GM12878 (cell line): ENCODE measurements around the gene TAOK2. TPM values are rescaled to one million over a fixed set of nuclear protein-coding genes. Genes with fewer than 3 reads are reported as not detected.
A peak's percentile ranks its signal among the peaks of the same experiment; 100 is the strongest.

Experiments
- CBFB ChIP-seq: IDR thresholded peaks from 2 replicates; pipeline ENCODE4 v1.6.1; 2016; ENCODE audit warnings: antibody characterized with exemption, low read depth
- ESRRA ChIP-seq: IDR thresholded peaks from 2 replicates; pipeline ENCODE4 v1.6.1; 2012; ENCODE audit warnings: mild to moderate bottlenecking, low read length, improper control_type of control experiment
- HSF1 ChIP-seq: fragments of 150-350 bp; IDR thresholded peaks from 2 replicates; pipeline ENCODE4 v1.6.1; 2014; ENCODE audit warnings: mild to moderate bottlenecking, low read depth, low read length
- JUND ChIP-seq: IDR thresholded peaks from 2 replicates; pipeline ENCODE4 v1.6.1; 2012; ENCODE audit warnings: low read depth, mild to moderate bottlenecking, low read length, improper control_type of control experiment, moderate library complexity
- KAT2A ChIP-seq: conservative IDR thresholded peaks from 2 replicates; pipeline ENCODE4 v1.6.1; 2011; ENCODE audit warnings: low read depth, low read length; ENCODE audit not compliant: control insufficient read depth
- LARP7 ChIP-seq: fragments of 450-650 bp; IDR thresholded peaks from 2 replicates; pipeline ENCODE4 v1.6.1; 2017; ENCODE audit warnings: mild to moderate bottlenecking
- MTA2 ChIP-seq: fragments of 450-650 bp; IDR thresholded peaks from 2 replicates; pipeline ENCODE4 v1.6.1; 2016; ENCODE audit warnings: low read depth, mild to moderate bottlenecking, moderate library complexity
- NBN ChIP-seq: fragments of 450-650 bp; IDR thresholded peaks from 2 replicates; pipeline ENCODE4 v1.6.1; 2016
- NFXL1 ChIP-seq: fragments of 450-650 bp; IDR thresholded peaks from 2 replicates; pipeline ENCODE4 v1.6.1; 2017; ENCODE audit warnings: antibody characterized with exemption, mild to moderate bottlenecking, borderline replicate concordance
- NKRF ChIP-seq: fragments of 450-650 bp; conservative IDR thresholded peaks from 2 replicates; pipeline ENCODE4 v1.6.1; 2017; ENCODE audit warnings: mild to moderate bottlenecking, moderate library complexity
- NRF1 ChIP-seq: conservative IDR thresholded peaks from 2 replicates; pipeline ENCODE4 v1.6.1; 2011; ENCODE audit warnings: mild to moderate bottlenecking, low read depth, low read length, improper control_type of control experiment
- POLR2AphosphoS5 ChIP-seq: IDR thresholded peaks from 2 replicates; pipeline ENCODE4 v1.6.1; 2011; ENCODE audit warnings: mild to moderate bottlenecking, low read length, inconsistent platforms
- POU2F2 ChIP-seq: IDR thresholded peaks from 3 replicates; pipeline ENCODE4 v1.6.1; 2011; ENCODE audit warnings: low read depth, mild to moderate bottlenecking, low read length, borderline replicate concordance
- SMARCA5 ChIP-seq: fragments of 450-650 bp; IDR thresholded peaks from 2 replicates; pipeline ENCODE4 v1.6.1; 2017; ENCODE audit warnings: mild to moderate bottlenecking
- SMC3 ChIP-seq: IDR thresholded peaks from 2 replicates; pipeline ENCODE4 v1.6.1; 2011; ENCODE audit warnings: low read length, improper control_type of control experiment, borderline replicate concordance
- SRF ChIP-seq, 2 experiments: IDR thresholded peaks; 2 replicates each; pipeline ENCODE4 v1.6.1; 2011; ENCODE audit warnings: low read depth in 2 of 2, low read length in 2 of 2, mild to moderate bottlenecking in 1 of 2, moderate library complexity in 1 of 2
- WRNIP1 ChIP-seq: IDR thresholded peaks from 2 replicates; pipeline ENCODE4 v1.6.1; 2011; ENCODE audit warnings: low read depth, low read length, improper control_type of control experiment, borderline replicate concordance
- polyA plus RNA-seq, 11 experiments: library from polyadenylated mRNA; depleted of rRNA in 4 of 11; unstranded in 6 of 11; stranded (reverse) in 5 of 11; fragments of >200 nt; fragmentation: Nextera tagmentation in 4 of 11; fragmentation: Illumina TruSeq in 1 of 11; extraction: Ambion mirVana in 4 of 11; extraction: Trizol in 1 of 11; gene quantifications; 1 replicate in 1 of 11; 2 replicates in 10 of 11; pipeline versions ENCODE4 v1.2.1 to v1.2.3, GENCODE V29; 2011 to 2016; ENCODE audit warnings: inconsistent platforms in 2 of 11, missing spikeins in 2 of 11, low read depth in 1 of 11
- total RNA-seq, 4 experiments: library from RNA; depleted of rRNA in 3 of 4; stranded (reverse); fragments of >200 nt in 3 of 4; fragmentation: Illumina TruSeq in 1 of 4; extraction: Trizol in 1 of 4; gene quantifications; 2 replicates each; pipeline versions ENCODE4 v1.2.1 to v1.2.3, GENCODE V29; 2013 to 2021
- TF ChIP-seq, protein P1 (sequence below): fragments of 450-650 bp; IDR thresholded peaks from 2 replicates; pipeline ENCODE4 v1.6.1; 2017; ENCODE audit warnings: low read depth, mild to moderate bottlenecking, moderate library complexity
- TF ChIP-seq, protein P2 (sequence below): fragments of 450-650 bp; IDR thresholded peaks from 2 replicates; pipeline ENCODE4 v1.6.1; 2018; ENCODE audit warnings: borderline replicate concordance, mild to moderate bottlenecking; ENCODE audit not compliant: partially characterized antibody
- TF ChIP-seq, protein P3 (sequence below): fragments of 450-650 bp; IDR thresholded peaks from 2 replicates; pipeline ENCODE4 v1.6.1; 2016; ENCODE audit warnings: mild to moderate bottlenecking

The TAOK2 gene
- total and polyA plus RNA-seq, 10 of the 15 experiments (the other 5 are each of a cell fraction or from before 2014, with no cell fraction given): 0.14 to 40.2 (median 11.6) TPM

DNA sequence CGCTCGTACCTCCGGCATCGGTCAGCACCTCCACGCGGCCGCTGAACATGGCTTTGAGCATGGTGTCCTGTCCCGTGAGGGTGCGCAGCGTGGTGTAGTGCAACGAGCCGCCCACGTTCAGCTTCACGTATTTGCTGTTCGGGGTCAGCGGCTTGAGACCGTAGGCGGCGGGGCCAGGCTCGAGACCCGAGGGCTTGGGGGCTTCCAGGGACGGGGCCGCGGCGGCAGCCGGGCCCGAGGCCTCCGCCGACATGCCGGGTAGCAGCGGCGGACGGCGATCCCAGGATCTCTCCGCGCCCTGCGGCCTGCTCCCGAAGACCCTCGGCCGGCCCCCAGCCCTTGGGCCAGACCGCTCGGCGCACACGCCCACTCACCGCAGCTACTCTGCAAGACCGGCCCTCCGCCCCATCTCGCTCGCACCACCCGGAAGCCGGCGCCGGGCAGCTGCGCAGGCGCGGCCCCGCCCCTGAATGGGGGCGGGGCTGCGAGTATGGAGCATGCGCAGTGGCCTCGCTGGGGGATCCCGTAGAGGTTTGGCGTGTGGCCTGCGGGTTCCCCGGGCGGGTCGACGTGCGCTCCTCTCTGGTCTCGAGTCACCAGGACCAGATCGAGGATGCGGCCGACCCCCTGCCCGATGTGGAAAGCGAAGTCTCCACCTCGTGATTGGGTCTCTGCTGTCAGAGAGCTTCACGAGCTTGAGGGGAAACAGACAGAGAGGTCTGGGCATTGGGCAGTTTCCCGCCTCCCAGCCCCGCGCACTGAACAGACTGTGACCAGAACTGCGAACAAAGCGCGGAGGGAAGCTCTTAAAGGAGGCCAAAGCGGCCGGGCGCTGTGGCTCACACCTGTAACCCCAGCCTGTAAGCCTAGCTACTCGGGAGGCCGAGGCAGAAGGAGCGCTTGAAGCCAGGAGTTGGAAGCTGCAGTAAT is 47.6 kb upstream of the TAOK2 start, which contains the start of gene KCTD13 (continued):
- TF ChIP-seq LARP7: peak; percentile 79
- 0 out of 2 replicates have a peak, but pooled peaks have one; percentile 21 for TF ChIP-seq MTA2
- TF ChIP-seq SMARCA5: no peak
- peak; percentile 65 for TF ChIP-seq NKRF
- TF ChIP-seq WRNIP1: no peak
- no peak for TF ChIP-seq HSF1
- TF ChIP-seq, protein P1, sequence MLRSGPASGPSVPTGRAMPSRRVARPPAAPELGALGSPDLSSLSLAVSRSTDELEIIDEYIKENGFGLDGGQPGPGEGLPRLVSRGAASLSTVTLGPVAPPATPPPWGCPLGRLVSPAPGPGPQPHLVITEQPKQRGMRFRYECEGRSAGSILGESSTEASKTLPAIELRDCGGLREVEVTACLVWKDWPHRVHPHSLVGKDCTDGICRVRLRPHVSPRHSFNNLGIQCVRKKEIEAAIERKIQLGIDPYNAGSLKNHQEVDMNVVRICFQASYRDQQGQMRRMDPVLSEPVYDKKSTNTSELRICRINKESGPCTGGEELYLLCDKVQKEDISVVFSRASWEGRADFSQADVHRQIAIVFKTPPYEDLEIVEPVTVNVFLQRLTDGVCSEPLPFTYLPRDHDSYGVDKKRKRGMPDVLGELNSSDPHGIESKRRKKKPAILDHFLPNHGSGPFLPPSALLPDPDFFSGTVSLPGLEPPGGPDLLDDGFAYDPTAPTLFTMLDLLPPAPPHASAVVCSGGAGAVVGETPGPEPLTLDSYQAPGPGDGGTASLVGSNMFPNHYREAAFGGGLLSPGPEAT: peak; percentile 33; the same call in 1 of the 2 replicates
- no peak for TF ChIP-seq JUND
- peak; percentile 86 for TF ChIP-seq POLR2AphosphoS5
- TF ChIP-seq SMC3: no peak
- TF ChIP-seq, protein P2, sequence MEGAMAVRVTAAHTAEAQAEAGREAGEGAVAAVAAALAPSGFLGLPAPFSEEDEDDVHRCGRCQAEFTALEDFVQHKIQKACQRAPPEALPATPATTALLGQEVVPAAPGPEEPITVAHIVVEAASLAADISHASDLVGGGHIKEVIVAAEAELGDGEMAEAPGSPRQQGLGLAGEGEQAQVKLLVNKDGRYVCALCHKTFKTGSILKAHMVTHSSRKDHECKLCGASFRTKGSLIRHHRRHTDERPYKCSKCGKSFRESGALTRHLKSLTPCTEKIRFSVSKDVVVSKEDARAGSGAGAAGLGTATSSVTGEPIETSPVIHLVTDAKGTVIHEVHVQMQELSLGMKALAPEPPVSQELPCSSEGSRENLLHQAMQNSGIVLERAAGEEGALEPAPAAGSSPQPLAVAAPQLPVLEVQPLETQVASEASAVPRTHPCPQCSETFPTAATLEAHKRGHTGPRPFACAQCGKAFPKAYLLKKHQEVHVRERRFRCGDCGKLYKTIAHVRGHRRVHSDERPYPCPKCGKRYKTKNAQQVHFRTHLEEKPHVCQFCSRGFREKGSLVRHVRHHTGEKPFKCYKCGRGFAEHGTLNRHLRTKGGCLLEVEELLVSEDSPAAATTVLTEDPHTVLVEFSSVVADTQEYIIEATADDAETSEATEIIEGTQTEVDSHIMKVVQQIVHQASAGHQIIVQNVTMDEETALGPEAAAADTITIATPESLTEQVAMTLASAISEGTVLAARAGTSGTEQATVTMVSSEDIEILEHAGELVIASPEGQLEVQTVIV: peak; percentile 68
- no peak for TF ChIP-seq SRF (IDR thresholded peaks at IDR 0.05; ENCODE audit: low read depth in 2 of 2, low read length in 2 of 2)
- TF ChIP-seq CBFB: peak; percentile 83
- TF ChIP-seq, protein P3, sequence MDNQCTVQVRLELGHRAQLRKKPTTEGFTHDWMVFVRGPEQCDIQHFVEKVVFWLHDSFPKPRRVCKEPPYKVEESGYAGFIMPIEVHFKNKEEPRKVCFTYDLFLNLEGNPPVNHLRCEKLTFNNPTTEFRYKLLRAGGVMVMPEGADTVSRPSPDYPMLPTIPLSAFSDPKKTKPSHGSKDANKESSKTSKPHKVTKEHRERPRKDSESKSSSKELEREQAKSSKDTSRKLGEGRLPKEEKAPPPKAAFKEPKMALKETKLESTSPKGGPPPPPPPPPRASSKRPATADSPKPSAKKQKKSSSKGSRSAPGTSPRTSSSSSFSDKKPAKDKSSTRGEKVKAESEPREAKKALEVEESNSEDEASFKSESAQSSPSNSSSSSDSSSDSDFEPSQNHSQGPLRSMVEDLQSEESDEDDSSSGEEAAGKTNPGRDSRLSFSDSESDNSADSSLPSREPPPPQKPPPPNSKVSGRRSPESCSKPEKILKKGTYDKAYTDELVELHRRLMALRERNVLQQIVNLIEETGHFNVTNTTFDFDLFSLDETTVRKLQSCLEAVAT: peak; percentile 55; the same call in 1 of the 2 replicates
- TF ChIP-seq ESRRA: no peak
- TF ChIP-seq KAT2A: no peak
- no peak for TF ChIP-seq NFXL1
- peak; percentile 56; the same call in 1 of the 3 replicates for TF ChIP-seq POU2F2
- TF ChIP-seq NBN: peak; percentile 72; the same call in 1 of the 2 replicates
- TF ChIP-seq NRF1: peak; percentile 83
